Measurements from ENCODE around the gene SHANK3.

DNA sequence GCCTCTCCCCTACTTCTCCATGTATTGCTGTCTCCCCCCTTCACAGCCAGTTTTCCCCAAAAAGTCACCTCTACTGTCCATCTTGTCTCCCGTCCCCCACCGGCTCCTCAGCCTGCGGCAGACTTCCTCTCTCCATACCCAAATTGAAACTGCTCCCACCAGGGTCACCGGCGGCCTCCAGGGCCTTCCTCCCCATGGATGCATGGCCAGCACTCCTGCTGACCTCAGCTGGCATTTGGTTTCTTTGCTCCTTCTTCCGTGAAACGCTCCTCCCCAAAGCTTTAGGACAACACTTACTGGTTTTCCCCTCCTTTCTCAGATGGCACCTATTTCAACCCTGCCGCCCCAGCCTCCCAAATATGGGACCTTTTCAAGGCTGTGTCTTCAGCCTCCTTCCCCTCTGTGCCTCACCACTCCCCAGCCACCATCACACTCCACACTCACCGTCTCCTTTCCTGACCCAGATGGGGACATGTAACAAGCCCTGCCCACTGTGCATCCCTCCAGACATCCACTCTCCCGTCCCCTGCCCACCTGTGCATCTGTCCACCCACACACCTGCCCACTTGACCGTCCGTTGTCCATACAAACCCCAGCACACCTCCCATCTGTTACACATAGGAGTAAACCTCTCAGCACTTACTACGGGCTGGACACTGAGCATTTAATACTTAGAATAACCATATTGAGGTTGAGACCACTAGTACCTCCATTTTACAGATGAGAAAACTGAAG, 43.8 kb downstream of the SHANK3 start:
- TF ChIP-seq CTCF (tag by site-specific recombination; IDR thresholded peaks at IDR 0.05) (no peak), MEIS1 (CRISPR knock-in tag; IDR thresholded peaks at IDR 0.05; ENCODE audit: borderline replicate concordance) (no peak)
- TF ChIP-seq, protein P1, sequence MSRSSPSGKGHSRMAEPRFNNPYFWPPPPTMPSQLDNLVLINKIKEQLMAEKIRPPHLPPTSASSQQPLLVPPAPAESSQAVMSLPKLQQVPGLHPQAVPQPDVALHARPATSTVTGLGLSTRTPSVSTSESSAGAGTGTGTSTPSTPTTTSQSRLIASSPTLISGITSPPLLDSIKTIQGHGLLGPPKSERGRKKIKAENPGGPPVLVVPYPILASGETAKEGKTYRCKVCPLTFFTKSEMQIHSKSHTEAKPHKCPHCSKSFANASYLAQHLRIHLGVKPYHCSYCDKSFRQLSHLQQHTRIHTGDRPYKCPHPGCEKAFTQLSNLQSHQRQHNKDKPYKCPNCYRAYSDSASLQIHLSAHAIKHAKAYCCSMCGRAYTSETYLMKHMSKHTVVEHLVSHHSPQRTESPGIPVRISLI (tag by site-specific recombination; IDR thresholded peaks at IDR 0.05) = no peak
